Prostate gland (tissue), 2 donors: ENCODE data around the gene RAPGEF2.

Experiments
- CTCF ChIP-seq, 4 experiments: fragments of 200-600 bp in 2 of 4; fragments of 450-650 bp in 2 of 4; sonication (generic) in 2 of 4; IDR thresholded peaks; 1 replicate in 3 of 4; 2 replicates in 1 of 4; pipeline ENCODE4 v1.5.1; 2016 to 2019; ENCODE audit warnings: antibody characterized with exemption in 4 of 4, mild to moderate bottlenecking in 2 of 4, moderate library complexity in 2 of 4
- POLR2A ChIP-seq: fragments of 450-650 bp; IDR thresholded peaks from one replicate; pipeline ENCODE4 v1.6.1; 2016; ENCODE audit warnings: antibody characterized with exemption, mild to moderate bottlenecking

- no peak for TF ChIP-seq POLR2A
- TF ChIP-seq CTCF (IDR thresholded peaks at IDR 0.05) = no peak
Observed at GRCh38 chr4:159096434-159096833, 6.4 kb upstream of the RAPGEF2 start.
